HG03469 (cell line): Measurements from ENCODE around the gene SRGAP3.
A peak's percentile ranks its signal among the peaks of the same experiment; 100 is the strongest.
"Not testable (repeated sequence)": the region's sequence is repeated elsewhere in the genome, so short reads cannot be mapped to it uniquely, and the experiment has no call there.

Experiments
- ATAC-seq: cut with Tn5 transposase; IDR thresholded peaks from one replicate; pipeline ENCODE4 v1.9.1; 2021; ENCODE audit warnings: mild to moderate bottlenecking, moderate library complexity, moderate number of reproducible peaks; ENCODE audit not compliant: unreplicated experiment

The SRGAP3 gene

GRCh38 chr3:9249273-9250192 lies at the start of gene SRGAP3:
SRGAP3 (minus strand) TSS chr3:9249646; CDS start chr3:9248951, 695 bp downstream.
- ATAC-seq, result peak; percentile 100

GRCh38 chr3:9298236-9298635 lies 48.8 kb upstream of the SRGAP3 start:
- no peak for ATAC-seq

- ATAC-seq, result no peak
Observed at GRCh38 chr3:9296241-9296640, 46.8 kb upstream of the SRGAP3 start.

- no peak for ATAC-seq
Observed at GRCh38 chr3:9295007-9295406, 45.6 kb upstream of the SRGAP3 start.

- not testable (repeated sequence) for ATAC-seq
Observed at GRCh38 chr3:9293953-9294352, 44.5 kb upstream of the SRGAP3 start.

- no peak for ATAC-seq
Observed at GRCh38 chr3:9293076-9293475, 43.6 kb upstream of the SRGAP3 start.

- no peak for ATAC-seq
Observed at GRCh38 chr3:9292516-9292915, 43.1 kb upstream of the SRGAP3 start.

GRCh38 chr3:9291821-9292410 lies 42.5 kb upstream of the SRGAP3 start:
- ATAC-seq, result no peak

- no peak for ATAC-seq
Observed at GRCh38 chr3:9290566-9290965, 41.1 kb upstream of the SRGAP3 start.

GRCh38 chr3:9281533-9281932 lies 32.1 kb upstream of the SRGAP3 start:
- not testable (repeated sequence) for ATAC-seq

GRCh38 chr3:9280451-9281219 lies 31.2 kb upstream of the SRGAP3 start:
- ATAC-seq, result no peak

- no peak for ATAC-seq
Observed at GRCh38 chr3:9279966-9280365, 30.5 kb upstream of the SRGAP3 start.

- ATAC-seq, result no peak
Observed at GRCh38 chr3:9278498-9278897, 29.1 kb upstream of the SRGAP3 start.

GRCh38 chr3:9278085-9278484 lies 28.6 kb upstream of the SRGAP3 start:
- ATAC-seq, result no peak

- ATAC-seq, result no peak
Observed at GRCh38 chr3:9276761-9277370, 27.4 kb upstream of the SRGAP3 start.

- ATAC-seq, result no peak
Observed at GRCh38 chr3:9271903-9272302, 22.5 kb upstream of the SRGAP3 start.

- no peak for ATAC-seq
Observed at GRCh38 chr3:9270704-9271103, 21.3 kb upstream of the SRGAP3 start.

GRCh38 chr3:9266716-9267115 lies 17.3 kb upstream of the SRGAP3 start:
- no peak for ATAC-seq

GRCh38 chr3:9260305-9260704 lies 10.9 kb upstream of the SRGAP3 start:
- ATAC-seq, result no peak

GRCh38 chr3:9257092-9257491 lies 7.6 kb upstream of the SRGAP3 start:
- ATAC-seq, result no peak

GRCh38 chr3:9255976-9256375 lies 6.5 kb upstream of the SRGAP3 start:
- ATAC-seq, result no peak
